Kidney tubule cell (primary cell): ENCODE results near the gene MALL.
"Not testable (repeated sequence)": the region's sequence is repeated elsewhere in the genome, so short reads cannot be mapped to it uniquely, and the experiment has no call there.

Experiments used
- DNase-seq: peaks from one replicate; pipeline ENCODE4 v3.0.0-alpha.2; 2018; ENCODE audit warnings: low spot score

Gene MALL

GRCh38 chr2:110049769-110050168, 65.9 kb downstream of the MALL start:
- DNase-seq = not testable (repeated sequence)

GRCh38 chr2:110048255-110049197, 67.1 kb downstream of the MALL start:
- DNase-seq = peak; percentile 0

GRCh38 chr2:110047225-110047624, 68.4 kb downstream of the MALL start:
- not testable (repeated sequence) for DNase-seq

GRCh38 chr2:110041941-110042660, 73.5 kb downstream of the MALL start:
- DNase-seq = not testable (repeated sequence)

GRCh38 chr2:110037336-110037735, 78.3 kb downstream of the MALL start:
- not testable (repeated sequence) for DNase-seq

GRCh38 chr2:110035384-110035783, 80.2 kb downstream of the MALL start:
- not testable (repeated sequence) for DNase-seq

GRCh38 chr2:110034935-110035334, 80.7 kb downstream of the MALL start:
- DNase-seq = not testable (repeated sequence)
